ENCODE results near the gene GRSF1.

GRSF1 gene

GRCh38 chr4:70793626-70794025, 46.1 kb downstream of the GRSF1 start:
- H3K9me3 ChIP-seq (ENCODE audit: control insufficient read depth, insufficient read depth, low read depth, low read length), result no peaks in the 10 kb centered on the region
- peaks cover 10 to 93% of the 10 kb centered on the region in 2 experiments; a peak in 2 of 3 replicates for H3K36me3 ChIP-seq (ENCODE audit: control insufficient read depth in 2 of 2, insufficient read depth in 1 of 2, low read length in 2 of 2)
- no peaks in the 10 kb centered on the region for H3K4me1 ChIP-seq (ENCODE audit: control insufficient read depth, insufficient read depth, low read length)
- CTCF ChIA-PET, result no interaction called here
- no peak overlapping the region for H3K4me3 ChIP-seq (ENCODE audit: low read depth, low read length)
- TF ChIP-seq ZNF747 (tag by site-specific recombination; IDR thresholded peaks at IDR 0.05), result no peak
- TF ChIP-seq, protein P1, sequence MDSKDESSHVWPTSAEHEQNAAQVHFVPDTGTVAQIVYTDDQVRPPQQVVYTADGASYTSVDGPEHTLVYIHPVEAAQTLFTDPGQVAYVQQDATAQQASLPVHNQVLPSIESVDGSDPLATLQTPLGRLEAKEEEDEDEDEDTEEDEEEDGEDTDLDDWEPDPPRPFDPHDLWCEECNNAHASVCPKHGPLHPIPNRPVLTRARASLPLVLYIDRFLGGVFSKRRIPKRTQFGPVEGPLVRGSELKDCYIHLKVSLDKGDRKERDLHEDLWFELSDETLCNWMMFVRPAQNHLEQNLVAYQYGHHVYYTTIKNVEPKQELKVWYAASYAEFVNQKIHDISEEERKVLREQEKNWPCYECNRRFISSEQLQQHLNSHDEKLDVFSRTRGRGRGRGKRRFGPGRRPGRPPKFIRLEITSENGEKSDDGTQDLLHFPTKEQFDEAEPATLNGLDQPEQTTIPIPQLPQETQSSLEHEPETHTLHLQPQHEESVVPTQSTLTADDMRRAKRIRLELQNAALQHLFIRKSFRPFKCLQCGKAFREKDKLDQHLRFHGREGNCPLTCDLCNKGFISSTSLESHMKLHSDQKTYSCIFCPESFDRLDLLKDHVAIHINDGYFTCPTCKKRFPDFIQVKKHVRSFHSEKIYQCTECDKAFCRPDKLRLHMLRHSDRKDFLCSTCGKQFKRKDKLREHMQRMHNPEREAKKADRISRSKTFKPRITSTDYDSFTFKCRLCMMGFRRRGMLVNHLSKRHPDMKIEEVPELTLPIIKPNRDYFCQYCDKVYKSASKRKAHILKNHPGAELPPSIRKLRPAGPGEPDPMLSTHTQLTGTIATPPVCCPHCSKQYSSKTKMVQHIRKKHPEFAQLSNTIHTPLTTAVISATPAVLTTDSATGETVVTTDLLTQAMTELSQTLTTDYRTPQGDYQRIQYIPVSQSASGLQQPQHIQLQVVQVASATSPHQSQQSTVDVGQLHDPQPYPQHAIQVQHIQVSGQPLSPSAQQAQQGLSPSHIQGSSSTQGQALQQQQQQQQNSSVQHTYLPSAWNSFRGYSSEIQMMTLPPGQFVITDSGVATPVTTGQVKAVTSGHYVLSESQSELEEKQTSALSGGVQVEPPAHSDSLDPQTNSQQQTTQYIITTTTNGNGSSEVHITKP (tag by site-specific recombination; IDR thresholded peaks at IDR 0.05), result no peak
- TF ChIP-seq GLI4 (tag by site-specific recombination; IDR thresholded peaks at IDR 0.05), result no peak
- TF ChIP-seq MZF1 (tag by site-specific recombination; IDR thresholded peaks at IDR 0.05; ENCODE audit: borderline replicate concordance), result no peak
- TF ChIP-seq ZNF121 (tag by site-specific recombination; IDR thresholded peaks at IDR 0.05), result no peak
- no peak for TF ChIP-seq ZNF785 (tag by site-specific recombination; IDR thresholded peaks at IDR 0.05)
- no peak for TF ChIP-seq ZNF76 (tag by site-specific recombination; IDR thresholded peaks at IDR 0.05; ENCODE audit: borderline replicate concordance, low read depth)
- TF ChIP-seq, protein P2, sequence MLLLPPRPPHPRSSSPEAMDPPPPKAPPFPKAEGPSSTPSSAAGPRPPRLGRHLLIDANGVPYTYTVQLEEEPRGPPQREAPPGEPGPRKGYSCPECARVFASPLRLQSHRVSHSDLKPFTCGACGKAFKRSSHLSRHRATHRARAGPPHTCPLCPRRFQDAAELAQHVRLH (tag by site-specific recombination; IDR thresholded peaks at IDR 0.05), result no peak
- no peak overlapping the region for H3K27ac ChIP-seq (ENCODE audit: extremely low read depth, low read depth, low read length)
- POLR2A ChIA-PET, result no interaction called here

DNA sequence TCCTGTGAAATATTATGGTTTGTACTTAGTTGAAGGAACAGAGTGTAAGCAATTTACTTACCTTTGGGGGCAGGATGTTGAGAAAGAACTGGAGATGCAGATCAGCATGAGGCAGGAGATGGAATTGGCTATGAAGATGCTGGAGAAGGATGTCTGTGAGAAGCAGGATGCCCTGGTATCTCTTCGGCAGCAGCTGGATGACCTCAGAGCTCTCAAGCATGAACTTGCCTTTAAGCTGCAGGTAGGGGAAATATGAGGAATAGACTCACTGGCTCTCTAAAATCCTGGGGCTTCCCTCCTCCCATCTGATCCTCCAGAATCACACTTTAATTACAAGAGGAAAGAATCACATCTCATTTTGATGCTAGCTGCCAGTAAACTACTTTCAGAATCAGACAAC, 51.0 kb downstream of the GRSF1 start:
- Histone ChIP-seq H3K4me1 (ENCODE audit: control insufficient read depth, insufficient read depth, low read length) (no peaks in the 10 kb centered on the region), H3K27ac (ENCODE audit: extremely low read depth, low read depth, low read length) (no peak overlapping the region), H3K9me3 (ENCODE audit: control insufficient read depth, insufficient read depth, low read depth, low read length) (no peaks in the 10 kb centered on the region), H3K36me3 (ENCODE audit: control insufficient read depth in 2 of 2, insufficient read depth in 1 of 2, low read length in 2 of 2) (peaks cover 7 to 82% of the 10 kb centered on the region in 2 experiments; a peak in 2 of 3 replicates), H3K4me3 (ENCODE audit: low read depth, low read length) (no peak overlapping the region)
- ChIA-PET CTCF (no interaction called here), POLR2A (interaction anchor here (0.6 kb wide), 1 partner anchor 94 kb away, joined by 3 read pairs; no protein-coding TSS in a partner anchor)
- TF ChIP-seq ZNF214 (tag by site-specific recombination; IDR thresholded peaks at IDR 0.05; ENCODE audit: borderline replicate concordance), result no peak
- TF ChIP-seq EGR2 (tag by site-specific recombination; IDR thresholded peaks at IDR 0.05; ENCODE audit: low read depth), result no peak

GRCh38 chr4:70787496-70787895, 52.2 kb downstream of the GRSF1 start:
- Histone ChIP-seq H3K36me3 (ENCODE audit: control insufficient read depth in 2 of 2, insufficient read depth in 1 of 2, low read length in 2 of 2) (peaks cover 7 to 74% of the 10 kb centered on the region in 2 experiments; a peak in 2 of 3 replicates), H3K9me3 (ENCODE audit: control insufficient read depth, insufficient read depth, low read depth, low read length) (no peaks in the 10 kb centered on the region), H3K27ac (ENCODE audit: extremely low read depth, low read depth, low read length) (no peak overlapping the region), H3K4me1 (ENCODE audit: control insufficient read depth, insufficient read depth, low read length) (no peaks in the 10 kb centered on the region), H3K4me3 (ENCODE audit: low read depth, low read length) (no peak overlapping the region)
- POLR2A ChIA-PET, result no interaction called here
- TF ChIP-seq ZNF37A (tag by site-specific recombination; IDR thresholded peaks at IDR 0.05), result no peak
- TF ChIP-seq REPIN1 (tag by site-specific recombination; IDR thresholded peaks at IDR 0.05; ENCODE audit: low read depth), result no peak
- no peak for TF ChIP-seq SETDB1 (IDR thresholded peaks at IDR 0.05; ENCODE audit: insufficient read length, low read length)
- no peak for TF ChIP-seq KLF1 (tag by site-specific recombination; IDR thresholded peaks at IDR 0.05)
- no peak for TF ChIP-seq ZFHX2 (tag by site-specific recombination; conservative IDR thresholded peaks at IDR 0.05)
- TF ChIP-seq SP7 (tag by site-specific recombination; IDR thresholded peaks at IDR 0.05), result no peak
- TF ChIP-seq ZNF112 (tag by site-specific recombination; IDR thresholded peaks at IDR 0.05), result no peak
- no peak for TF ChIP-seq ZNF433 (tag by site-specific recombination; IDR thresholded peaks at IDR 0.05; ENCODE audit: low read depth)
- no peak for TF ChIP-seq ZNF571 (tag by site-specific recombination; IDR thresholded peaks at IDR 0.05)
- no peak for TF ChIP-seq ZNF223 (tag by site-specific recombination; IDR thresholded peaks at IDR 0.05)
- no peak for TF ChIP-seq KLF8 (tag by site-specific recombination; IDR thresholded peaks at IDR 0.05)
- CTCF ChIA-PET, result no interaction called here
